Right hindlimb (tissue), 1 donor: ENCODE results near the gene SOX2.
"Not testable (repeated sequence)": the region's sequence is repeated elsewhere in the genome, so short reads cannot be mapped to it uniquely, and the experiment has no call there.

Source experiments
- DNase-seq: peaks from one replicate; pipeline ENCODE4 v3.0.0-alpha.2; 2018

The SOX2 gene

GRCh38 chr3:181724192-181724965 lies 12.7 kb downstream of the SOX2 start:
- no peak for DNase-seq

- DNase-seq: no peak
Observed at GRCh38 chr3:181725131-181725731, 13.5 kb downstream of the SOX2 start.

- no peak for DNase-seq
Observed at GRCh38 chr3:181725830-181726229, 14.1 kb downstream of the SOX2 start.

GRCh38 chr3:181726351-181727330 lies 14.9 kb downstream of the SOX2 start:
- no peak for DNase-seq

- DNase-seq: no peak
Observed at GRCh38 chr3:181727341-181728032, 15.8 kb downstream of the SOX2 start.

GRCh38 chr3:181728470-181729340 lies 17.0 kb downstream of the SOX2 start:
- DNase-seq: no peak

- no peak for DNase-seq
Observed at GRCh38 chr3:181729341-181729869, 17.7 kb downstream of the SOX2 start.

- no peak for DNase-seq
Observed at GRCh38 chr3:181730316-181730715, 18.6 kb downstream of the SOX2 start.

- DNase-seq: no peak
Observed at GRCh38 chr3:181730934-181731333, 19.2 kb downstream of the SOX2 start.

GRCh38 chr3:181735911-181736310 lies 24.2 kb downstream of the SOX2 start:
- DNase-seq: no peak

- no peak for DNase-seq
Observed at GRCh38 chr3:181738551-181738950, 26.8 kb downstream of the SOX2 start.

GRCh38 chr3:181739628-181740027 lies 27.9 kb downstream of the SOX2 start:
- no peak for DNase-seq

- DNase-seq: no peak
Observed at GRCh38 chr3:181741417-181741816, 29.7 kb downstream of the SOX2 start.

- DNase-seq: peak; percentile 20
Observed at GRCh38 chr3:181752202-181752671, 40.5 kb downstream of the SOX2 start.

- DNase-seq: no peak
Observed at GRCh38 chr3:181753391-181753790, 41.7 kb downstream of the SOX2 start.

- no peak for DNase-seq
Observed at GRCh38 chr3:181755959-181756358, 44.2 kb downstream of the SOX2 start.

- DNase-seq: no peak
Observed at GRCh38 chr3:181756645-181757297, 45.0 kb downstream of the SOX2 start.

- DNase-seq: no peak
Observed at GRCh38 chr3:181757694-181758306, 46.1 kb downstream of the SOX2 start.

- no peak for DNase-seq
Observed at GRCh38 chr3:181761906-181762305, 50.2 kb downstream of the SOX2 start.

GRCh38 chr3:181764033-181764432 lies 52.3 kb downstream of the SOX2 start:
- not testable (repeated sequence) for DNase-seq
